Tibial artery (tissue), 4 donors: ENCODE results near the gene OLR1.

Experiments used
- DNase-seq, 2 donors: peaks; one replicate each; pipeline ENCODE4 v3.0.0-alpha.2; 2019
- H3K27ac ChIP-seq, 2 donors: fragments of 200-600 bp; sonication (generic) in 1 of 2; 1 replicate in 1 of 2; 2 replicates in 1 of 2; pipeline ENCODE4 v1.5.1; 2018 to 2019; ENCODE audit warnings: mild to moderate bottlenecking in 1 of 2
- H3K27me3 ChIP-seq, 2 donors: fragments of 200-600 bp; sonication (generic) in 1 of 2; one replicate each; pipeline versions ENCODE4 v1.5.1 to v1.6.0; 2016 to 2019
- H3K36me3 ChIP-seq, 3 donors: fragments of 200-600 bp; sonication (generic) in 2 of 3; one replicate each; pipeline ENCODE4 v1.5.1; 2016 to 2019; ENCODE audit warnings: mild to moderate bottlenecking in 2 of 3
- H3K4me1 ChIP-seq, 4 donors: fragments of 200-600 bp; sonication (generic) in 2 of 4; 1 replicate in 3 of 4; 2 replicates in 1 of 4; pipeline ENCODE4 v1.5.1; 2016 to 2019
- H3K4me3 ChIP-seq, 2 donors: fragments of 200-600 bp; sonication (generic) in 1 of 2; 1 replicate in 1 of 2; 2 replicates in 1 of 2; pipeline ENCODE4 v1.5.1; 2018 to 2019; ENCODE audit warnings: mild to moderate bottlenecking in 2 of 2
- H3K9me3 ChIP-seq, 3 donors: fragments of 200-600 bp; sonication (generic) in 1 of 3; one replicate each; pipeline ENCODE4 v1.5.1; 2016 to 2019
- intact Hi-C: fragments of 100-400 bp; cut with DNase I; formaldehyde crosslinking; loops from one replicate; pipeline ENCODE4 v1.15.0; 2023; ENCODE audit warnings: low total_unique reads
- TF ChIP-seq, protein P1 (sequence below), 2 experiments: fragments of 200-600 bp in 1 of 2; fragments of 450-650 bp in 1 of 2; IDR thresholded peaks; one replicate each; pipeline ENCODE4 v1.5.1; 2017 to 2019; ENCODE audit warnings: antibody characterized with exemption in 2 of 2, mild to moderate bottlenecking in 1 of 2, moderate library complexity in 1 of 2

OLR1 gene

GRCh38 chr12:10178821-10179220, 6.9 kb upstream of the OLR1 start, which contains the start of gene TMEM52B:
TMEM52B (plus strand) TSS chr12:10179032; CDS start chr12:10179575, 543 bp downstream.
- H3K9me3 ChIP-seq = no peaks in the 10 kb centered on the region
- DNase-seq = no peak
- intact Hi-C loops = no loop called here
- no peak within 1 kb of the TSS for H3K4me3 ChIP-seq
- no peak within 1 kb of the TSS for H3K27ac ChIP-seq
- no peaks in the 10 kb centered on the region for H3K4me1 ChIP-seq
- peaks cover 0 to 13% of the 10 kb centered on the region in 2 donors for H3K27me3 ChIP-seq
- no peaks in the 10 kb centered on the region for H3K36me3 ChIP-seq
- TF ChIP-seq, protein P1, sequence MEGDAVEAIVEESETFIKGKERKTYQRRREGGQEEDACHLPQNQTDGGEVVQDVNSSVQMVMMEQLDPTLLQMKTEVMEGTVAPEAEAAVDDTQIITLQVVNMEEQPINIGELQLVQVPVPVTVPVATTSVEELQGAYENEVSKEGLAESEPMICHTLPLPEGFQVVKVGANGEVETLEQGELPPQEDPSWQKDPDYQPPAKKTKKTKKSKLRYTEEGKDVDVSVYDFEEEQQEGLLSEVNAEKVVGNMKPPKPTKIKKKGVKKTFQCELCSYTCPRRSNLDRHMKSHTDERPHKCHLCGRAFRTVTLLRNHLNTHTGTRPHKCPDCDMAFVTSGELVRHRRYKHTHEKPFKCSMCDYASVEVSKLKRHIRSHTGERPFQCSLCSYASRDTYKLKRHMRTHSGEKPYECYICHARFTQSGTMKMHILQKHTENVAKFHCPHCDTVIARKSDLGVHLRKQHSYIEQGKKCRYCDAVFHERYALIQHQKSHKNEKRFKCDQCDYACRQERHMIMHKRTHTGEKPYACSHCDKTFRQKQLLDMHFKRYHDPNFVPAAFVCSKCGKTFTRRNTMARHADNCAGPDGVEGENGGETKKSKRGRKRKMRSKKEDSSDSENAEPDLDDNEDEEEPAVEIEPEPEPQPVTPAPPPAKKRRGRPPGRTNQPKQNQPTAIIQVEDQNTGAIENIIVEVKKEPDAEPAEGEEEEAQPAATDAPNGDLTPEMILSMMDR (IDR thresholded peaks at IDR 0.05) = no peak

DNA sequence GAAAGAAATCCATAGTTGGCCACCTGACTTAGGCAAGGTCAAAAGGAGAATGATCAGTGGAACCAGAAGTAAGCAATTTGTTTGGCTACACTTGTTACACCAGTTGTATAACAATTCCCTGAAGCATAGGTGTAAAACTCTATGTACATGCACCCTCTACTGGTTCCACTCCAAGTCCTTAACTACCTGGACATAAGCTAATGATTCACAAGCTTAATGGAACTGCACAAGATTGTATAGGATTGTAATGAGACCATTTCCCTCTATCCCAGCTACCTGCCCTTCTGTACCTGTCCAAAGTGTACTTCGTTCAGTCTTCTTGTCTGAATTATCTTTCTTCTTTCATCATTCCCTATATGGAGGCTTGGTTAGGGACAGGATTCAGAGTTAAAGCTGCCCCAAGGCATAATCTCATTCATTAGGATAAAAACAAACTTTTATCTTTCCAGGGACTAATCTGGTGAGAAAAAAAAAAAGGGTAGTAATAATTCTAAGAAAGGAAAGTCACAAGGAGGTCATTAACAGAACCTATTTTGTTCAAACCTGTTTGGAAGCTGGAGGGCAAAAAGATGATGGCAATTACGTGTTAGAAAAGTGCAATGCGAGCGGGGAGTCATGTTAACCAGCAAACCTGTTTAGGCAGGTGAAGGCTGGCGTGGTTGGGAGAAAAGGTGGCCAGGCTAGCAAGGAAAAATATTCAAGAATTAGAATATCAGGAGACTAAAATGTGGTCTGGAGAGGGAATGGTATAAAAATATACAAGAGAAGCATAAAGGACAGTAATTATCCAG, 4.1 kb upstream of the OLR1 start:
- Histone ChIP-seq H3K27ac (no peak overlapping the region), H3K4me3 (no peak overlapping the region), H3K9me3 (no peaks in the 10 kb centered on the region), H3K36me3 (no peaks in the 10 kb centered on the region), H3K4me1 (no peaks in the 10 kb centered on the region), H3K27me3 (peaks cover 0 to 4% of the 10 kb centered on the region in 2 donors)
- intact Hi-C loops = no loop called here
- TF ChIP-seq, protein P1 (IDR thresholded peaks at IDR 0.05) = no peak
- no peak for DNase-seq

DNA sequence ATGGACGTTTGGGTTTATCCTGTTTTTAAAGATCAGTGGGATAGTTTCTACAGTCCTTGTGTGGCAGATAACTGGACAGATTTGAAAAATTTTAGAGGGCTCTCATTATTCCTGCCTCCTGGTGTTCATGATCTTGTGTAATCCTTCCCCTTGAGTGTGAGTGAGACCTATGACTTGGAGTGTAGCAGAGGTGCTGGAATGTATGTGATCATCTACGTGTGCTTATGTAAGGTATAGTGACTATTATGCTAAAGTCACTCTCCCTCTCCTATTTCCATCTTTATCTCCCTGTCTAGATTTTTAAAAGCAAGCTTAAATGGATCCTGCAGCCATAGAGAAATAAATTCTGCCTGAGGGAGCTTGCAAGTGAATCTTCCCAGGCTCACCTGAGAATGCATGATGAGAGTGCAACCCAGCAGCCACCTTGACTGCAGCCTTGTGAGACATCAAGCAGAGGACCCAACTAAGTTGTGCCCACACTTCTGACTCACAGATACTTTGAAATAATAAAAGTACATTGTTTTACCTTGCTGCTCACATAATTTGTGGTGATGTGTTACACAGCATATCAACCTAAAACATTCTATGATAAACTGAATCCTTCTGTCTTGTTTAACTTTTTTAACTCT, 3.2 kb upstream of the OLR1 start:
- Histone ChIP-seq H3K4me3 (no peak overlapping the region), H3K36me3 (no peaks in the 10 kb centered on the region), H3K4me1 (no peaks in the 10 kb centered on the region), H3K27me3 (no peaks in the 10 kb centered on the region), H3K27ac (no peak overlapping the region), H3K9me3 (no peaks in the 10 kb centered on the region)
- no peak for DNase-seq
- TF ChIP-seq, protein P1 (IDR thresholded peaks at IDR 0.05) = no peak
- intact Hi-C loops = no loop called here

DNA sequence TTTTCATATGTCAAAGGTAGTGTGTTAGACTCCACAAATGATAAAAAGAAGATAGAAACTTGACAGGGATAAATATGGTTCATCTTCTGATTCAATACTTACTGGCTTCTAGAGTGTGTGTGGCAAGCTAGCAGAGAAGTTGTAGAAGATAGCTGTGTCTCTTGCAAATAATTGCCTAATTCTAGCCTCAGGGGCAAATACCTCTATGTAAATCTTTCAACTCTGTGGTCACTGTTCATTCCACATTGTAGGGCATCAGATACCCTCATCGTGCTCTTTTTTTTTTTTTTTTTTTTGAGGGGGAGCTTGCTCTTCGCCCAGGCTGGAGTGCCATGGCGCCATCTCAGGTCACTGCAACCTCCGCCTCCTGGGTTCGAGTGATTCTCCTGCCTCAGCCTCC, 1.7 kb downstream of the OLR1 start:
- Histone ChIP-seq H3K9me3 (no peaks in the 10 kb centered on the region), H3K4me3 (no peak overlapping the region), H3K36me3 (no peaks in the 10 kb centered on the region), H3K27me3 (no peaks in the 10 kb centered on the region), H3K27ac (no peak overlapping the region), H3K4me1 (no peaks in the 10 kb centered on the region)
- TF ChIP-seq, protein P1 (IDR thresholded peaks at IDR 0.05) = no peak
- DNase-seq = no peak
- intact Hi-C loops = no loop called here

DNA sequence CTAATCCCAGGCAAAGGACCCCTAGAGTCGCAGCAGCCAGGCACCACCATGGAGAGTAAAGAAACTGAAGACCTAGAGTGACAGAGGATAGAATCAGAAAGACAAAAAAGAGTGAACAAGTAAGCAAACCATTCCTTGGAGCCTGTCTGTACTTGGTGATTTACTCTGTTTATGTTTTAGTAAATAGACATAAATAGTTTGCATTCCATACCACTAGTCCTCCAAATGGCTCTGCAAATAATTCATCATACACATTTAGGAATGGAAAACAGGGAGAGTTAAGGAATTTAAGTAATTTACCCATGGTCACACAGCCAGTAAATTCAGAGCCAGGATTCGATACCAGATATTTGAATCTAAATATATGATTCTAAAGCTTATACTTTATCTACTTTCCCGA, 2.8 kb downstream of the OLR1 start:
- H3K27me3 ChIP-seq = no peaks in the 10 kb centered on the region
- intact Hi-C loops = no loop called here
- H3K27ac ChIP-seq = no peak overlapping the region
- no peak for DNase-seq
- TF ChIP-seq, protein P1 (IDR thresholded peaks at IDR 0.05) = no peak
- H3K9me3 ChIP-seq = no peaks in the 10 kb centered on the region
- no peaks in the 10 kb centered on the region for H3K4me1 ChIP-seq
- H3K36me3 ChIP-seq = no peaks in the 10 kb centered on the region
- H3K4me3 ChIP-seq = no peak overlapping the region
